Measurements from ENCODE around the gene ANO10.
A peak's percentile ranks its signal among the peaks of the same experiment; 100 is the strongest.

Gene ANO10

DNA sequence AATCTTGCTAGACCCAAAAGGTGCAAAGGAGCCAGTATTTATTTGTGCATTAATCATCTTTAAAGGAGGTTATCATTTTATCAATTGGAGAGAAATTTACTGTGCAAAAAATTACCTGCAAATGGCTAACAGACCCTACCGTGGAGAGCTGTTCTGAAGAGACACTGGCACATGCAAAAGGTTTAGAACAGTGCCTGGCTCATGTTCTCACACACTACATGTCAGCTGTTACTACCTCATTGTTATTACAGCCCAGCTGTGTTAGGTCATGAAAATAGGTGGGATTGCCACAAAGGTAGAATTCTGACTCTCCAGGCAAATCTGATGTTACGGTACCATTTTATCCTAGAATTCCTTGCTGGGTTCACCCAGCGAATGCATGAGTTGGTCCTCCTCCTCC, 198.2 kb downstream of the ANO10 start:
- no peak for DNase-seq (ENCODE audit: low read depth in 2 of 3, low spot score in 1 of 3)

DNA sequence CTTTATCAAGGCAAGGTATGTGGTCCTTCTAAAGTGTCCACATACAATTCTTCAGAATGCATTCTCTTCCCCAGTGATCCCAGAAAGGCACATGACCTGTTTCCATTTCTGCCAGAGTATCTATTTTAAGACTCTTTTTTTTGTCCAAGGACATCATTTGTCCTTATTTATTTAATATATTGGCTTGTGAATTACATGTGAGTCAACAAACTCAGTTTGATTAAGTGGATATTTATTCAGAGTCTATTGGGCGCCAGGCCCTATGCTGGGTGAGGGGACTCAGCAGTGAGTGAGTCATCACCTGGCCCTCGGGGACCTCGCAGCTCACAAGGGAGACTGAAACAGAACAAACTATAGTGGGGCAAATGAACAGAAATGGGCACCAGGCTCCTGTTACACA, 198.7 kb downstream of the ANO10 start:
- no peak for DNase-seq (ENCODE audit: low read depth in 2 of 3, low spot score in 1 of 3)

DNA sequence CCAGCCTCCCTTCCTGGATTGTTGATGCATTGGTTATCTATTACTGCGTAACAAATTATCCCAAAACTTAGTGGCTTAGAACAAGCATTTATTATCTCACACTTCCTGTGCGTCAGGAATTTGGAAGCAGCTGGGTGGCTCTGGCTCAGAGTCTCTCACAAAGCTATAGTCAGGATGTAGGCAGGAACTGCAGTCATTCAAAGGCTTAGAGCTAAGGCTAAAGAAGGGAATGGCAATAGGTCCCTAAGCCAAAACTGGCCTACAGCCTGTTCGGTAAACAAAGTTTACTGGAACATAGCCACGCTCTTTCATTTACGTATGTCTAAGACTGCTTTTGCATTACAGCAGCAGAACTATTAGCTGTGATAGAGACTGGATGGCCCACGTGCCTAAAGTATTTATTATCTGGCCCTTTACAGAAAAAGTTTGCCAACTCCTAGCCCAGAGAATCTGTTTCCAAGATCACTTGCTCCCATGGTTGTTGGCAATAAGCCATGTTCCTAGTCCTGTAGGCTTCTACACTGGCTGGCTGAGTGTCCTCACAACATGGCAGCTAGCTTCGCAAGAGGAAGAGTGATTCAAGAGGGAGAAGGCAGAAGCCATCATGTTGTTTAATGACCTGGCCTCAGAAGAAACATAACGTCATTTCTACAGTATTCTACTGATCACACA, 203.1 kb downstream of the ANO10 start:
- no peak for DNase-seq (ENCODE audit: low read depth in 2 of 3, low spot score in 1 of 3)

DNA sequence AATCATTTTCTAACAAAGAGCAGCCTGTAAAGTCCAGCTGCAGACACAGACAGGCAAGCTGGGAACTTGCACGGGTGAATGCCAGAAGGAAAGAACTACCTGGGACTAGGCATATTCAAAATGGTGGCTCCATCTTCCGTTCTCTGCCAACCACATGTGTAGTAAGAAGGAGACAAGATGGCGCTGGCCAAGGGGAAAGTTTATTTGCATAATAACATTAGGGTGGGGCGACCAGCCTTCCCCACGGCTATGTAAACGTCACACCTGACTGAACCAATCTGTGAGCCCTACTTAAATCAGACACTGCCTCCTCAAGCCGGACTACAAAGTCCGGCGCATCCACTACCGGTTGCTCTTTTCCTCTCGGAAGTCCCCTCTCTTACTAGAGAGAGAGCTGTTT, 204.7 kb downstream of the ANO10 start:
- no peak for DNase-seq (ENCODE audit: low read depth in 2 of 3, low spot score in 1 of 3)

DNA sequence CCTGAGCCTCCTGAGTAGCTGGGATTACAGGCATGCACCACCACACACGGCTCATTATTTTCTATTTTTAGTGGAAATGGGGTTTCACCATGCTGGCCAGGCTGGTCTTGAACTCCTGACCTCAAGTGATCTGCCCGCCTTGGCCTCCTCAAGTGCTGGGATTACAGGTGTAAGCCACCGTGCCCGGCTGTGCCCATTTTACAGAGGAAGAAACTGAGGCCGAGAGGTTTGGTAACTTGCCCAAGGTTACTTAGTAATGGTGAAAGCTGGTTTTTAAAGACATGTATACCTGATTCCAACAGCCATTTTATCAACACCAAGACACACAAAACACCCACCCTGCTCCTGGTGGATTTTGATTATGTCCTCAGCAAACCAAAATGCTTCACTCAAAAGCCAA, 206.7 kb downstream of the ANO10 start:
- no peak for DNase-seq (ENCODE audit: low read depth in 2 of 3, low spot score in 1 of 3)

DNA sequence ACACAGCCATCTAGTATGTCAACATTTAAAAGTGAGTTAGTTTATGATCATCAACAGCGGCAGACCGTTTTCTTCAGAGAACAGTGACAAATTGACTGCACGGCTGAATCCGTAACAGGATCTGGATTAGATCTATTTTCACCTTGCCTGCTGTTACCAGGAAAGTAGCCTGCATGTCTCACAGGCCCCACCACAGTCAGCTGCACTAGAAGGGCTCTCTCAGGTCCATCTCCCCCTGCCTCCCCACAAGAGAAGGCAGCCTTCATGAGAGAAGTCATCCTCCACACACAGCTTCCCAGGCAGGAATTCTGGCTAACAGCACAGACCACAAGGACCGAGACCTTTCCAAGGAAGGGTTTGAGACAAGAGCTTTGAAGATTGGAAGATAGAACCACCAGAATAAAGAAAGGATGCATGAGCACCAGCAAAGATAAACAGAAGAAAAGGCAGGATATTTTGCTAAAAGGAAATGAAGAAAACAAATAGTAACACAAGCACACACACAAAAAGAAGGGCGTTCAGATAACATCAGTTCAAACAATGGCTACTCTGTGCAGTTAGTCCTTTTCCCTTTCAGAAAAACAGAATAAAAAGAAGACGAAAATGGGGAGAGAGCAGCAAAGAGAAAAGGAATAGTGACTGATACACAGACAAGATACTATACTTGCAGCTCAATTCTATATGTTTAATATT, 208.0 kb downstream of the ANO10 start:
- DNase-seq (ENCODE audit: low read depth in 2 of 3, low spot score in 1 of 3): no peak

DNA sequence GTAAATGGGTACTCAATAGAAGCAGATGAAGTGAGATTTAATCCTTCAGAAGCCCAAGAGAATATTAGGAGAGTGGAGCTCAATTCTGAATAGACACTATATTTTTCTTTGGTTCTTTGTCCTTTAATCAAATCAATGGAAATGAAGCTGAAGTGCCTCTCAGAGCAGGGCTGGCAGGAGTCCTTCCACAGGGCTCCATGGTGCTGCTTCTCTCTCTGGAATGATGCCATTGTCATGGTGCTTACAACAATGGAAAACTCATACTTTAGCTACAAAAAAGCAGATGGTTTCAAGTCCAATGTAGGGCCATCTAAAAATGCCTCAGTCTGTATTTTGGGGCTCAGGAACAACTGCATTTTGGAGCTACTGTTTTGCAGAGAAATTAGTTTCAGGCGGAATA, 210.4 kb downstream of the ANO10 start:
- DNase-seq (ENCODE audit: low read depth in 2 of 3, low spot score in 1 of 3): no peak

DNA sequence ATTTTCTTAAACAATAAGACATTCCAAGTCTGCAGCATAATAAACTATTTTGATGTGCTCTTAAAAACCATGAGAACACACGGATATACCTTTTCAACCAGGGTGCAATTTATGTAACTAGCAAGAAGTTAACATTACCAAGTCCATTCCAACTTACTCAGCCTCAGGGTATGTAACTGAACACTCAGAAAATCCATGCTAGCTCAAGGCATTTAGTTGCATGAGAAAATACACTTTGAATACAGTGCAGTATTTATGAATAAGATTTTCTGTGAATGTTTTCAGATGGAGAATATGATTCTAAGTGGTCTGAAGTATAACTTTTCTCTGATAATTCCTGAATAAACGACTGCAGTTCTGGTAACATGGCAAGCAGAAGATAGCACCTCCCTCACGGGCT, 211.2 kb downstream of the ANO10 start:
- DNase-seq (ENCODE audit: low read depth in 2 of 3, low spot score in 1 of 3): no peak

DNA sequence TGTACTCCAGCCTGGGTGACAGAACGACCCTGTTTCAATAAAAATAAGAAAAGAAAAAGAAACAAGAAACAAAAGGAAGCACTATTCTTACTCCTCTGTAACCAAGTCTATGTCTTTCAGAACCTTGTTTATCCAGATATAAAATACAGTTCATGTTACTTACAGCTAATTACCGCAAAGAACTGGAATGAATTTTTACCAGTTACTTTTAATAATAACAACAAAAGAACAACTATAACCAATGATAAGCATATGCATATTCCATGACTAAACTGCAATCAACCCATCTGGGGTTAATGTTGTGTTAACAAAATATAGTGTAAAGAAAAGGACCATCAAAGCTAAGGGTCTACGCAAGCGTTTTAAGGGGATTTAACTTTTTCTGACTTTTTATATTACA, 212.3 kb downstream of the ANO10 start:
- no peak for DNase-seq (ENCODE audit: low read depth in 2 of 3, low spot score in 1 of 3)

DNA sequence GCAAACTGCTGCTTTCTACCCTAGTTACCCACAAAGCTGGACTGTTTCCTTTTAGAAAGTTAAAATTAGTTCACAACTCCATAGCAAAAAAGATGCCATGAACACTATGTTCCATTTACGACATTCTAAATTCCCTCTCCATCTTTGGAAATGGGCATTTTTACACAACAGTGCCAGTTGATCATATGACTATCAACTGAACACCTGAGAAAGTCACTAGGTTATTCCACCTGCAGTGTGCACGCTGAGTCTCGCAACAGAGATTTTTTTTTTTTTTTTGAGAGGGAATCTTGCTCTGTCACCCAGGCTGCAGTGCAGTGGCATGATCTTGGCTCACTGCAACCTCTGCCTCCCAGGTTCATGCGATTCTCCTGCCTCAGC, 215.2 kb downstream of the ANO10 start:
- DNase-seq (ENCODE audit: low read depth in 2 of 3, low spot score in 1 of 3): no peak

DNA sequence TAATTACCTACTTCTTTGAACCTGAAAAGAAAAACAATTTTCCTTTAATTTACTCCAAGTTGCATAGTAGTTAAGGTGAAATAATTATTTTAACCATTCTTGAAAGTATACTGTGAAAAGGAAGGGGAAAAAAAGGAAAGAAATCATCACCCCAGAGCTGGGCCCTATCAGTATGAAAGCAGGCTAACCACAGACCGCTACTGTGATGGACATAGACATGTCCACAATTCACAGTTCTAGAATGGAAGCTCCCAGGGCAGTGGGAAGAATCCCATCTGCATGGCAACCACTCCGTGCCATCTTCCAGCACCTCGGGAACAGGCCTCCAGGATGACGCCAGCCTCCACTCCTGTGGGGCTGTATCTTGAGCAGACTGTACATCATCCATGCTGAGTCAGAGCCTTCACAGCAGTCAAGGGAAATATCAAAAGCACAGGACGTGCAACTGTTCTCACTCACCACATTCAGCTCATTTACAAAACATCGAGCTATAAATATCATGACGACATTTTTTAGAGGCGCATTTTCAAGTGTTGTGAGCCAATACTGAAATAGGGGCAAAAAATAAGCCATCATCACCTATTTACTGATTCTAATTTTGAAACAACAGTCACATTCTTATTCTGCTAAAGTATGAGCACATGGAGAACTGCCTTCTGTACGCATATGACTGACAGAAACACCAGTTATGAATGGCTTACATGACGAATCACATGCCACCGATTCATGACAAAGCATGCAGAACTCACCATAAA, 215.7 kb downstream of the ANO10 start:
- DNase-seq (ENCODE audit: low read depth in 2 of 3, low spot score in 1 of 3): no peak

DNA sequence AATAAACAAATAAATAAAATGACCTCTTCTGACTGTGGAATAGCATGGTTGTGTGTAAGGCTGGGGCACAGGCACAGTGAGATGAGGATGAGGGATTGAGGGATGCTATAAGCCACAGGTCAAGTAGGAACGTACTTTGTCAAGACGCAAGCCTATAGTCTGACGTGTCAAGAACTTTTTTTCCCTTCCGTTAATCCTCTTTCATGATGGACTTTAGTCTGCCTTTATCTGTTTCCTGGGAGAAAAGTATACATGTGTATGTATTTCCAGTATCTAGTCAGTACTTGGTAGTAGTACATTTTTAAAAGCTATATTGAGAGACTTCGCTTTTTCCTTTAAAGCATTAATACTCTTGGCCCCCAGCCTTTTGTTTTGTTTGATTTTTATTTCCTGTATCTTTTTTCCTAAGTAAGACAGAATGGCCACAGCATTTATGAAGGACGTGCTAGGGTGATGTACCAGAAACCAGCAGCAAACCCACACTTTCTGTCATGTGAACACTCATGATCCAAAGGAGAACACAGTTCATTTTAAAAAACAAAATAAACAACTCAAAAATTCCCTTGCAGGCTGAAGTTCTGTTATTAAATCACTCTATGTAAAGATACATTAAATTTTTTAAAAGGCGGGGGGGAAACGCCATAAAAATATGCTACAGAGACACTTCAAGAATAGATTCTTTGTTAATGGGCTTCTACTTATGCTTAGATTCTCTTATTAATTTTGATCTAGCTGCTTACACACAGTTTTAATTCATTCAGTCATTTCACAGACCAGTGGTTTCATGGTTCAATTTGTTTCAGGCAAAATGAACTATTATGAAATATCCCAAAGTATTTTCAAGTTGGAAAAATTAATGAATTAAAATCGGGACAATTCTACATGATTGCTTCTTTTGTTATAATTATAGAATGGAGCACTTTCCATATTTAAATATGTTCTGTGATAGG, 220.8 kb downstream of the ANO10 start:
- no peak for DNase-seq (ENCODE audit: low read depth in 2 of 3, low spot score in 1 of 3)

DNA sequence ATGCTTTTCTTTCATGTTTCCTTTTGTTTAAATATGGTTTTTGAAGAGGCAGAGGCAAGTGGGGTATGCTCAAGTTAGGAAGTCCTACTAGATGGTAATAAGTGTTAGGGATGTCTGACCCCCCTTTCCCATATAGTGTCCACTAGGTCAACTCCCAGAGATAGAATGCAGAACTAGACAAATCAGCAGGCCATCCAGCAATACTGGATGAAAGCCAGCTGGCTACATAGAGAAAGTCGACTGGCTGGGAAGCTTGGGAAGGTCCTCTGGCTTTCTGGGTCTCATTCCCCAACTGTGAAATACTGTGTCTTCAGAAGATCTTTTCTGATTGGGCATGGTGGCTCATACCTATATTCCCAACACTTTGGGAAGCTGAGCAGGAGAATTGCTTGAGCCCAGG, 221.6 kb downstream of the ANO10 start:
- no peak for DNase-seq (ENCODE audit: low read depth in 2 of 3, low spot score in 1 of 3)

DNA sequence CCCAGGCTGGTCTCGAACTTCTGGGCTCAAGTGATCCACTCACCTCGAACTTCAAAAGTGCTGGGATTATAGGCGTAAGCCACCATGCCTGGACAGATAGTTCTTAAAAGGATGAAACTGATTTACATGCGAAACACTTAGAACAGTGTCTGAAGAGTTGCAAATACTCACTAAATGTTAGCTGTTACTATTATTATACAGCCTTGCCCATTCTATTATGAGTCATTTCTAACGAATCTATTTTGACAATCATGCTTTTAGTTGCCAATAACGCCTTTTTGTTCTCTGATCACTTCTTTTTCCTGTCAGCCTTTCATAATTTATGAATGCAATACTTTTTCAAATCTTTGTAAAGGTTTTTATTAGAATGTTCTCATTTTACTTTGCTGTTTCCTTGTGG, 222.8 kb downstream of the ANO10 start:
- no peak for DNase-seq (ENCODE audit: low read depth in 2 of 3, low spot score in 1 of 3)

DNA sequence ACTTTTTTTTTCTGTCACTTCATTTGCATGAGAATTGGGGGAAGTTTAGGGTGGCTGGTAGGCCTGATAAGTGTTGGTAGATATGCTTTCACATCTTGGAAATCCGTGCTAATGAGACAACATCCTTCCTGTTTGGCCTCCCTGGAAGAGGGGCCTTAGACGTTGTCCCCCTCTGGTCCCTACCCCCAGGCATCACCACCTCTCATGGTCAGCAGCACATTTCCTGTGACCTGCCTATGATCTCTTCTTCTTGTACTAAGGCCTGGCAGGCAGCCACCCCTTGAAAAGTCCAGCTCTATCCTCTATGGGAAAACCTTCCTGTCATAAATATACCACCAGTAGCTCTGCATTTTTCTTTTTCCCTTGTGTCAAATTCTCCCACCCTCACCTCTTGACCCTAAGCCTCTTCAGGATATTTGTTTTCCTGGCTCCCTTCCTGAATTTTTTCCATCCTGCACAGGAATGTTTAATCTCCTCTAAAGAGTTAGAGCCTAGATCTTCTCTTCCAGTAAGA, 227.7 kb downstream of the ANO10 start:
- DNase-seq (ENCODE audit: low read depth in 2 of 3, low spot score in 1 of 3): no peak

DNA sequence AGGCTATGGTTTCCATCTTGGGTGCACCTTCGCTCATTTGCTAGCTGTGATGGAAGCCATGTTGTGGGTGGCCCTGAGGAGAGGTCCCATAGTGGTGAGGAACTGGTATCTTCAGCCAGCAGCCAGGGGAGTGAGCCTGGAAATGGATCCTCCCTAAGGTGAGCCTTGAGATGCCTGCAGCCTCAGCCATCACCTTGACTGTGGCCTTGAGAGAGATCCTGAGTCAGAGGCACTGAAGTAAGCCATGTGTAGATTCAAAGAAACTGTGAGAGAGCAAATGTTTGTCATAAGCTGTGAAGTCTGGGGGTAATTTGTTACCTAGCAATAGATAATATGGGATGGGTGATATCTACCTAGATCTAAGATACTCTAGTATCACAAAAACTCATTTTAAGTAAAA, 230.2 kb downstream of the ANO10 start:
- DNase-seq (ENCODE audit: low read depth in 2 of 3, low spot score in 1 of 3): no peak

DNA sequence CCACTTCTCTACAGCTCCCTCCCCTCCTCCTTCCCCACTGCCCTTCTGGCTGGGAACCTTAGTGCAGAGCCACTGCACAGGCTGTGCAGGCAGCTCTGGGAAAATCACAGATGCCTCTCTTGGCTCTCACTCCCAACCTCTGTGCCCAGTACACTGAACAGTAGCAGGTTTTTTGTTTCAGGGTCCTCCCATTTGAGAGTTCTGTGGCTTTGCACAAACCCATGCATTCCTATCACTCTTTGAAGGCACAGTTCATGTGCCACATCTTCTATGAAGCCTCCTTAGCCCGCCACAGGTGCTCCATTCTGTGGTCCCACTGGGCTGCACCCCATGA, 231.6 kb downstream of the ANO10 start:
- no peak for DNase-seq (ENCODE audit: low read depth in 2 of 3, low spot score in 1 of 3)

DNA sequence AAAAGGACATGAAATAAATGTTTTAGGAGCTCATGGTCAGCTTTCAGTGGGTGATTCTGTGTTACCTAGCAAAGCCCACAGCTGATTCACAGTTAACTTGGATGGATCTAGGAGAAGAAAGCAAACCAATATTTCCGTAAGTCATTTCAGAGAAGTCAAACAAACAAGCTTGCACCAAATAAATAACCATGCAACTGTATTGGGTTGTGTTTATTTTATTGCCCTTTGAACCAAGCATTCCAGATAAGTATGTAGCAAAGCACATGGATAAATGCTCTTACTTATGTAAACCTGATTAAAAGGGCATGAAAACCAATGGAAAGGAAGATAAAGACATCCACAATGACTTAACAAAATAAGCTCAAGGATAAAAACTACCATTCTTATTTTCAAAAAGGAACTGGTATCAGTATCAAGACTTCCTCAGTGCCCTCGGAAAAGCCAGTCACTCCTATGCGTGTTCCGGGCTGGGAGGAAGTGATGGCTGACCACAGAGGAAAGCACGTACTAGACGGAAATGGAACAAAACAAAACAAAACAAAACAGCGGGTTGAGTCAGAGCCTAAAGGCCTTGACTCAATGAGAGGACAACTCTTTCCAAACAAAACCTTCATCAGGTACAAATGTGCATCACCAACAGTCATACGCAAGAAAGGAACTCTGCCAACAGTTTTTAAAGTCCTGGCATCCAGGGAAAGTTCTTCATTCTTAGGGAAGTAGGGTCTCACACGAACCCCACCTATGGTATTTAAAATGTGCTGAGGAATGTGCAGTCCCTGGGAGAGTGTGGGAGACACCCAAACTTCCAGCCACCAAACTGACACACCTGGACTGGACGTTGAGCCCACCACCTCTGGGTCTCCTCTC, 232.2 kb downstream of the ANO10 start:
- peak; percentile 52 to 63 (median 57) for DNase-seq (ENCODE audit: low read depth in 2 of 3, low spot score in 1 of 3)

DNA sequence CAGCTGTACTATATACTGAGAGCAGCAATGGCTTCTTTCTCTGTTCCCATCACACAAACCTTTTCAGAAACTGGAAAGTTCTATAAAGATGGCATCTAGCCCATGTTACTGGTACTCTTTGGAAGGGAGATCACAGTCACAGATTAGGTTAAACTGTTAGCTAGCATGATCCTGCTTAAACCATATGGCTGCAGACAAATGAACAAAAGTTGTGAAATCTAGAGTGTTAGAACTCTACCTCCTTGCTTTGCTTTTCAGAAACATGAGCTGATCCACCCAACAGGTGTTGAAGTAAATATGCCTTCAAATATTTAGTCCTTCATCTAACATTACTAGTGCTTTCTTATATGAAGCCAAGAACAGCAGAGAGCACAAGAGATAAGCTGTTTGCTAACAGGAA, 232.9 kb downstream of the ANO10 start:
- no peak for DNase-seq (ENCODE audit: low read depth in 2 of 3, low spot score in 1 of 3)

DNA sequence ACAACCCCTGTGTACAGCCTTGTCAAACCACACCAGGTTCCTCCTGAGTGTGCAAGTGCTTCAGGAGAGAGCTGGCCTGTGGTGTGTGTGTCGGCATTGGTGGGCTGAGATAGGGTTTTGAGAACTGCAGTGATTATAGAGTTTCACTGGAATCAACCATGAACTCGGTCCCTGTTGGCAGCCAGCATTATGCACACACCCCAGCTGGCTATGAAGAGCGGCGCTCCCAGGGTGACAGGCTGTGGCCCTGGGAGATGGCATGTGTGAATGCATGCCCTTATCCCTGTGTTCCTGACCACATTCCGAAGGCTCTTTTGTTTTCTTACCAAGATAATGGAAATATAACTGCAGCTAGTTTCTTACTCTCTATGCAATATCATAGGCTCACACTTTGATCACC, 233.6 kb downstream of the ANO10 start:
- DNase-seq (ENCODE audit: low read depth in 2 of 3, low spot score in 1 of 3): no peak
